Progenitor cell of endocrine pancreas (in vitro differentiated cells): ENCODE data around the gene STK4. TPM values are rescaled to one million over a fixed set of nuclear protein-coding genes. Genes with fewer than 3 reads are reported as not detected.

ENCODE experiments used
- DNase-seq: peaks from one replicate; pipeline ENCODE4 v3.0.0; 2021; ENCODE audit warnings: low spot score; ENCODE audit not compliant: unreplicated experiment
- H3K27ac Mint-ChIP-seq: 2 replicates; pipeline ENCODE4 v1.8.0; 2021; ENCODE audit warnings: mild to moderate bottlenecking, moderate library complexity, mixed read lengths
- H3K27me3 Mint-ChIP-seq: 2 replicates; pipeline ENCODE4 v1.8.0; 2021; ENCODE audit warnings: mixed read lengths
- H3K36me3 Mint-ChIP-seq: 2 replicates; pipeline ENCODE4 v1.8.0; 2022; ENCODE audit warnings: mixed read lengths; ENCODE audit not compliant: insufficient read depth
- H3K4me1 Mint-ChIP-seq: 2 replicates; pipeline ENCODE4 v1.8.0; 2021; ENCODE audit warnings: low read depth, mixed read lengths
- H3K4me3 Mint-ChIP-seq: 2 replicates; pipeline ENCODE4 v1.8.0; 2021; ENCODE audit warnings: low read depth, mild to moderate bottlenecking, moderate library complexity, mixed read lengths
- H3K9me3 Mint-ChIP-seq: 2 replicates; pipeline ENCODE4 v1.8.0; 2021; ENCODE audit warnings: low read depth, mixed read lengths
- total RNA-seq: library from RNA; stranded (reverse); gene quantifications from 2 replicates; pipeline ENCODE4 v1.2.1, GENCODE V29; 2021
- TF ChIP-seq, protein P1 (sequence below): fragments of 200-600 bp; sonication (generic); IDR thresholded peaks from one replicate; pipeline ENCODE4 v1.5.0; 2021; ENCODE audit warnings: antibody characterized with exemption, mild to moderate bottlenecking; ENCODE audit not compliant: unreplicated experiment

Gene STK4
- total RNA-seq, 1 donor from 2014 or later = 36.3 TPM

DNA sequence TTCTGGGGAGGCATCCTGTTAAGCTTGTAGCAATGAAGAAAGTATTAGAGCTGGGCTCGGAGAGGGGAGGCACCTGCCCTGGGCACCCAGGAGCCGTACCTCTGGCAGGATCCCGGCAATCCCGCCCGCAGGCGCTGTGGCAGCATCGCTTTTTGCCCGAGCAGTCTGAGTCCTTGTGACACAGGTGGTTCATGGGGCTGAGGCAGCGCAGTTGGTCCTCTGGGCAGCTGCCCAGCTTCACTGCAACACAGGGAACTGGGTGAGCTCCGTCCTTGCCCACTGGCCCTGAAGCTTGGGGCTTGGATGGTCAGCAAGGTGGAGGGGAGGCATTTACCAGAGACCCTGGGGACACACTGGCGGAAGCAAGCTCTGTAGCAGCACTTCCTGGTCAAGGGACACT, 144.0 kb downstream of the STK4 start:
- H3K4me3 Mint-ChIP-seq = no peak overlapping the region
- H3K27me3 Mint-ChIP-seq = peaks cover 23% of the 10 kb centered on the region

DNA sequence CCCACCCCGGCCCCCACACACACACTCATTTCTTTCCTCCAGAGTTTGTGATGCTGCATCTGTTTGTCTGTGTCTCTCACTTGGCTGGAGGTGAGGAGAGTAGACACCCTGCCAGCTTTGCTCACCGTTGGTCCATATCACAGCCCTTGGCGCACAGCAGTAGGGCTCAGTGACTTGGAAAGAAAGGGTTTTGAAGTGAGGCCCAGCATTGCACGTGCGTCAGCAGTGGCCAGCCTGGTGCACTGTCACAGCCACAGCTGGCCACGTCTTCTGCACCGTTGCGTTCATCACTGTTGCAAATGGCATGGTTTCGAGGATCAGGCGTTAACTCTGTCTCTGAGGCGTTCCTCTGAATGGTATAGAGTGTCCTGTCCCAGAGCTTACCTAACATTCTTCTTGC, 145.0 kb downstream of the STK4 start:
- TF ChIP-seq, protein P1, sequence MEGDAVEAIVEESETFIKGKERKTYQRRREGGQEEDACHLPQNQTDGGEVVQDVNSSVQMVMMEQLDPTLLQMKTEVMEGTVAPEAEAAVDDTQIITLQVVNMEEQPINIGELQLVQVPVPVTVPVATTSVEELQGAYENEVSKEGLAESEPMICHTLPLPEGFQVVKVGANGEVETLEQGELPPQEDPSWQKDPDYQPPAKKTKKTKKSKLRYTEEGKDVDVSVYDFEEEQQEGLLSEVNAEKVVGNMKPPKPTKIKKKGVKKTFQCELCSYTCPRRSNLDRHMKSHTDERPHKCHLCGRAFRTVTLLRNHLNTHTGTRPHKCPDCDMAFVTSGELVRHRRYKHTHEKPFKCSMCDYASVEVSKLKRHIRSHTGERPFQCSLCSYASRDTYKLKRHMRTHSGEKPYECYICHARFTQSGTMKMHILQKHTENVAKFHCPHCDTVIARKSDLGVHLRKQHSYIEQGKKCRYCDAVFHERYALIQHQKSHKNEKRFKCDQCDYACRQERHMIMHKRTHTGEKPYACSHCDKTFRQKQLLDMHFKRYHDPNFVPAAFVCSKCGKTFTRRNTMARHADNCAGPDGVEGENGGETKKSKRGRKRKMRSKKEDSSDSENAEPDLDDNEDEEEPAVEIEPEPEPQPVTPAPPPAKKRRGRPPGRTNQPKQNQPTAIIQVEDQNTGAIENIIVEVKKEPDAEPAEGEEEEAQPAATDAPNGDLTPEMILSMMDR = no peak
- peaks cover 26% of the 10 kb centered on the region for H3K27me3 Mint-ChIP-seq
- DNase-seq = no peak
- no peaks in the 10 kb centered on the region for H3K4me1 Mint-ChIP-seq
- H3K4me3 Mint-ChIP-seq = no peak overlapping the region
- no peaks in the 10 kb centered on the region for H3K9me3 Mint-ChIP-seq
- H3K27ac Mint-ChIP-seq = no peak overlapping the region
- no peaks in the 10 kb centered on the region for H3K36me3 Mint-ChIP-seq

More for the DNA sequence above, 144.0 kb downstream of the STK4 start:
- no peak for DNase-seq
- TF ChIP-seq, protein P1 = no peak
- no peaks in the 10 kb centered on the region for H3K4me1 Mint-ChIP-seq
- H3K27ac Mint-ChIP-seq = no peak overlapping the region
- H3K36me3 Mint-ChIP-seq = no peaks in the 10 kb centered on the region
- H3K9me3 Mint-ChIP-seq = no peaks in the 10 kb centered on the region

DNA sequence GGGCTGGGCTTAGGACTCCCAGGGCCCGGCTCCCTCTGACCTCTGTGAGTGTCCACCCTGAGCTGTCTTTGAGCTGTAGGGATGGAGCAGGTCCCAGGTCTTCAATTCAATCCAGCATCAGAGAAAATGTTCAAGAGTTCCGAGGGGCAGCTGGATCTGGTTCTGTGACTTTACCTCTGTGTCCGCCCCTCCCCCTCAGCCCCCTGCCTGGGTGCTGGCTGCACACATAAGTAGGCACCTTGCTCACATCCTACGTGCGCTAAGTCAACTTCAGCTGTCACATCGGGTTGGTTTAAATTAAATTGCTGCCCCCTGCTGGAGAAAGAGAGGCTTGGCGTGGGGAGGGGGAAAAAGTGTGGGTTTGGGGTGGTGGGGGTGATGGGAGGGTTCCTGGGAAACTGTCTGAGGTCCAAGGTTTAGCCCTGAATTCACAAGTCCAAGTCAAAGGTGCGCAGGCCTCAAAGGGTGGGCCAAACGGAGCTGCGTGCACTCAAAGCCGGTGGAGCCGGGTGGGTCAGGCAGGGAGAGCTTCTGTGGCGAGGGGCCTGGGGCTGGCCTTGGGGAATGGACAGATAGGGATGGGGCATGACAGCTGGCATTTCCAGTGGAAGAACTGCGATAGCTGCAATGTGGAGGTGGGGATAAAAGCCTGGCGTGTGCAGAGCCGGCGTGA, 145.6 kb downstream of the STK4 start:
- no peak for DNase-seq
- no peak overlapping the region for H3K27ac Mint-ChIP-seq
- no peak overlapping the region for H3K4me3 Mint-ChIP-seq
- H3K36me3 Mint-ChIP-seq = no peaks in the 10 kb centered on the region
- no peaks in the 10 kb centered on the region for H3K9me3 Mint-ChIP-seq
- H3K27me3 Mint-ChIP-seq = peaks cover 26% of the 10 kb centered on the region
- TF ChIP-seq, protein P1 = peak; percentile 54
- H3K4me1 Mint-ChIP-seq = no peaks in the 10 kb centered on the region

DNA sequence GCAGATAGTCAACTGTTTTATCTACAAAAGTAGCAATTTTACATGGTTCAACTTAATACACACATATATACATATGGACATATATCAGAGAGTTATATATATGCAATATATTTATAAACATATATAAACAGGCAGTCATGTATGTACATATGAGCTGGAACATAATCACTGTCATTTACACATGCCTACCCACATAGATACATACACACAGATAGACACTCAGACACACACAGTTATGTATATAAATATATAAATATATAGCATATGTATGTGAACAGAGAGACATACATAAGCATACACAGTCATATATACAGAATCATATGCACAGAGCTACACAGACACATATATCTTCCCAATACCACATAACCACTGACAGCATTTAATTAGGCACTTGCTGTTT, 146.4 kb downstream of the STK4 start:
- Mint-ChIP-seq H3K4me3 (no peak overlapping the region), H3K27ac (no peak overlapping the region), H3K27me3 (peaks cover 23% of the 10 kb centered on the region), H3K4me1 (no peaks in the 10 kb centered on the region), H3K9me3 (no peaks in the 10 kb centered on the region), H3K36me3 (no peaks in the 10 kb centered on the region)
- no peak for DNase-seq
- TF ChIP-seq, protein P1 = no peak

DNA sequence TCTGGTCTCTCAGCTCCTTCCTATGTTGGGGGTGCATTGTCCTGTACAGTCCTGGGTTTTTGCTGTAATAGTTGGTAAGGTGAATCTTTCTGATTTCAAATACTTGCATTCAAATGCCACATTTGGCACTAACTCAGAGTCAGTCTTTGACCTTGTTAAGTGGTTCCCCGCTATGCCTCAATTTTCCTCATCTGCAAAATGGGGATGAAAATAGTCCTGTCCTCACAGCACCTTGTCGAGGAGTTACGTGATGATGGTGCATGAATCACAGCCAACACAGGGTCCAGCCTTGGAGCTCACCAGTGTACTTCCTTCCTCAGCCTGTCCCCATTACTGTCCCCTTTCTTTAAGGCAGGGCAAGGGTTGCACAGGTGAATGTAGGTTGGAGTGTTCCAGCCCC, 147.6 kb downstream of the STK4 start:
- Mint-ChIP-seq H3K36me3 (no peaks in the 10 kb centered on the region), H3K27me3 (peaks cover 21% of the 10 kb centered on the region), H3K4me1 (no peaks in the 10 kb centered on the region), H3K27ac (no peak overlapping the region), H3K4me3 (no peak overlapping the region), H3K9me3 (no peaks in the 10 kb centered on the region)
- DNase-seq = no peak
- TF ChIP-seq, protein P1 = no peak
